ENCODE measurements around the gene STRAP.

DNA sequence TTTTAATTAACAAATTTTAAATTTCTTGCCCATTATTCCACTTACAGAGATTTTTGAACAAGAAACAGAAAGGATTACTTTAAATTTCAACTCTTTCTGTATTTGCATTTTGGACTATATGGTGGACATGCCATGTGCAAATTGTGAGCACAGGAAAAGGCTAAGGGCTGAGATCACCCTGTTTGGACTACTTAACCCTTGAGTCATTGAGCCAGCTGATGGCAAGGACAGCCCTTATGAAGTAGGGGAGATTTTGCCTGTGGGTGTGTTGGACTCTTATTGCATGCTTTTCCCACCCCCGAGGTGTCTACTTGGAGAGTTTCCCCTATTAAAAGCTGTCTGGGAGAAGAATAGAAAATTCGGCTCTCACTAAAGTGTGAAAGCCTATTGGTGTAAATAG lies 46.2 kb downstream of the STRAP start:
- no peak for TF ChIP-seq MXI1 (IDR thresholded peaks at IDR 0.05; ENCODE audit: low read depth, low read length)
- TF ChIP-seq YY1 (IDR thresholded peaks at IDR 0.05; ENCODE audit: low read depth): no peak
- TF ChIP-seq, protein P1, sequence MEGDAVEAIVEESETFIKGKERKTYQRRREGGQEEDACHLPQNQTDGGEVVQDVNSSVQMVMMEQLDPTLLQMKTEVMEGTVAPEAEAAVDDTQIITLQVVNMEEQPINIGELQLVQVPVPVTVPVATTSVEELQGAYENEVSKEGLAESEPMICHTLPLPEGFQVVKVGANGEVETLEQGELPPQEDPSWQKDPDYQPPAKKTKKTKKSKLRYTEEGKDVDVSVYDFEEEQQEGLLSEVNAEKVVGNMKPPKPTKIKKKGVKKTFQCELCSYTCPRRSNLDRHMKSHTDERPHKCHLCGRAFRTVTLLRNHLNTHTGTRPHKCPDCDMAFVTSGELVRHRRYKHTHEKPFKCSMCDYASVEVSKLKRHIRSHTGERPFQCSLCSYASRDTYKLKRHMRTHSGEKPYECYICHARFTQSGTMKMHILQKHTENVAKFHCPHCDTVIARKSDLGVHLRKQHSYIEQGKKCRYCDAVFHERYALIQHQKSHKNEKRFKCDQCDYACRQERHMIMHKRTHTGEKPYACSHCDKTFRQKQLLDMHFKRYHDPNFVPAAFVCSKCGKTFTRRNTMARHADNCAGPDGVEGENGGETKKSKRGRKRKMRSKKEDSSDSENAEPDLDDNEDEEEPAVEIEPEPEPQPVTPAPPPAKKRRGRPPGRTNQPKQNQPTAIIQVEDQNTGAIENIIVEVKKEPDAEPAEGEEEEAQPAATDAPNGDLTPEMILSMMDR (IDR thresholded peaks at IDR 0.05): no peak
- peak; percentile 62 for TF ChIP-seq TCF12 (IDR thresholded peaks at IDR 0.05)
- TF ChIP-seq GABPA (IDR thresholded peaks at IDR 0.05; ENCODE audit: low read depth): no peak
- peak; percentile 22; the same call in 1 of the 2 replicates for TF ChIP-seq NFIC (IDR thresholded peaks at IDR 0.05; ENCODE audit: borderline replicate concordance)

All from SK-N-SH (cell line).